MCF 10A (cell line): ENCODE results near the gene DCLK1. TPM values are rescaled to one million over a fixed set of nuclear protein-coding genes. Genes with fewer than 3 reads are reported as not detected.

Experiments used
- BruUV-seq: library from RNA; stranded (reverse); fragments of 400-500 nt; replicated peaks from 2 replicates; lab custom pipeline; 2021; lab: Mats Ljungman, UMichigan
- CTCF ChIA-PET: fragments of 300-600 bp; sonication (Branson Sonifier 250); formaldehyde crosslinking; extraction: SDS; loops from one replicate; lab custom pipeline; 2021; ENCODE audit warnings: antibody characterized with exemption, inconsistent platforms; lab: Yijun Ruan, JAX
- POLR2A ChIA-PET: fragments of 300-600, 350-650 bp; sonication (Branson Sonifier 250); formaldehyde crosslinking; extraction: SDS; loops from one replicate; lab custom pipeline; 2020; ENCODE audit warnings: antibody characterized with exemption, inconsistent platforms; lab: Yijun Ruan, JAX
- DNase-seq: peaks from one replicate; pipeline ENCODE4 v3.0.0-alpha.2; 2018; ENCODE audit not compliant: unreplicated experiment
- H3K27ac Mint-ChIP-seq: one replicate; pipeline ENCODE4 v1.8.0; 2022; ENCODE audit warnings: mild to moderate bottlenecking, low read depth, mixed read lengths; ENCODE audit not compliant: unreplicated experiment
- H3K27me3 Mint-ChIP-seq: one replicate; pipeline ENCODE4 v1.8.0; 2022; ENCODE audit warnings: mixed read lengths; ENCODE audit not compliant: insufficient read depth, unreplicated experiment
- H3K36me3 Mint-ChIP-seq: one replicate; pipeline ENCODE4 v1.8.0; 2022; ENCODE audit warnings: mild to moderate bottlenecking, moderate library complexity, mixed read lengths; ENCODE audit not compliant: insufficient read depth, unreplicated experiment
- H3K4me1 Mint-ChIP-seq: one replicate; pipeline ENCODE4 v1.8.0; 2022; ENCODE audit warnings: mixed read lengths; ENCODE audit not compliant: insufficient read depth, unreplicated experiment
- H3K4me3 Mint-ChIP-seq: one replicate; pipeline ENCODE4 v1.8.0; 2022; ENCODE audit warnings: mild to moderate bottlenecking, moderate library complexity, mixed read lengths; ENCODE audit not compliant: unreplicated experiment
- H3K9me3 Mint-ChIP-seq: one replicate; pipeline ENCODE4 v1.8.0; 2022; ENCODE audit warnings: mixed read lengths; ENCODE audit not compliant: unreplicated experiment
- CTCF ChIP-seq: fragments of 200-600 bp; IDR thresholded peaks from one replicate; pipeline ENCODE4 v1.8.0; 2022; ENCODE audit warnings: antibody characterized with exemption, mild to moderate bottlenecking; ENCODE audit not compliant: unreplicated experiment
- intact Hi-C: fragments of 100-400 bp; cut with micrococcal nuclease; formaldehyde crosslinking; loops from 2 replicates; pipeline ENCODE4 v1.14.1; 2022
- total RNA-seq: library from RNA; stranded (reverse); gene quantifications from 2 replicates; pipeline ENCODE4 v1.2.3, GENCODE V29; 2022

DCLK1 gene
- total RNA-seq, 1 experiment from 2014 or later: 0.44 TPM

DNA sequence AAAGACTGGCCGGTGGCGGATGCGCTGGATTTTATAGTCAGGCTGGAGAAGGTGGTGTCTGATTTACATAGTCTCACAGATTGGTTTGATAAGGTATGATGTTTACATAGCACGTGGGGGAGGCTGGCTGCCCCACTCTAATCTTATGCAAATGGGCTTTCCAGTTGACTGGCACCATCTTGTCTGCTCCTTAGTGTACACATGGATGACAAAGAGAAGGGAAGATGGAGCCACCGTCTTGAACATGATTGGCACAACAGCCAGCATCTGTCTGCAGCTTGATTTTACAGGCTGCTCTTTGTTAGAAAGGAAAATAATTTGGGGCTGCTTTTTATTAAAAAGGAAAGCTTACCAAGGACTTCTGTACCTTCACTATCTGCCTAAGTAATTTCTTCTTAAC lies 389.5 kb downstream of the DCLK1 start:
- Mint-ChIP-seq H3K4me3 (no peak overlapping the region), H3K4me1 (no peaks in the 10 kb centered on the region), H3K36me3 (peaks cover 6% of the 10 kb centered on the region), H3K27me3 (no peaks in the 10 kb centered on the region), H3K27ac (no peak overlapping the region), H3K9me3 (no peaks in the 10 kb centered on the region)
- BruUV-seq: no TSS peak
- no peak for TF ChIP-seq CTCF
- POLR2A ChIA-PET: no interaction called here
- DNase-seq: no peak
- intact Hi-C loops: no loop called here
- CTCF ChIA-PET: interaction anchor here (0.5 to 0.6 kb wide), 2 partner anchors 13 to 153 kb away, joined by 3 read pairs; no protein-coding TSS in a partner anchor

DNA sequence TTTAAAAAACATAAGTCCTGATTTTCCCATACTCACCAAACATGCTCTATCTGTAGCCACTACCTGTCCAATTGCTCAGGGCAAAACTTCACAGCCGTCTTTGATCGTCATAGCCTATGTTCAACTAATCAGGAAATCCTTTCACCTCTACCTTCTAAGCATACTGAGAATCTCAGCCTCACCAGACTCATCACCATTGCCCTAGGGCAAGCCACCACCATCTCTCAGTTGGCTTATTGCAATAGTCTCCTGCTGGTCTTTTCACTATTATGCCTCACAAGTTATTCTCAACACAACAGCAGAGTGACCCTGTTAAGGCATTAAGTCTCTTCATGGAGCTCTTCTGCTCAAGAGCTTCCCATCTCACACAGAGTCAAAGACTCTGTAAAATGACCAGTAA lies 394.3 kb downstream of the DCLK1 start:
- BruUV-seq: no TSS peak
- Mint-ChIP-seq H3K4me3 (no peak overlapping the region), H3K4me1 (no peaks in the 10 kb centered on the region), H3K27ac (no peak overlapping the region), H3K36me3 (peaks cover 2% of the 10 kb centered on the region), H3K9me3 (no peaks in the 10 kb centered on the region), H3K27me3 (no peaks in the 10 kb centered on the region)
- TF ChIP-seq CTCF: no peak
- intact Hi-C loops: no loop called here
- POLR2A ChIA-PET: no interaction called here
- CTCF ChIA-PET: interaction anchor here (1.0 kb wide), 1 partner anchor 82 kb away, joined by 3 read pairs; no protein-coding TSS in a partner anchor
- DNase-seq: no peak

- H3K27ac Mint-ChIP-seq: no peak overlapping the region
- intact Hi-C loops: no loop called here
- no peak for DNase-seq
- no peaks in the 10 kb centered on the region for H3K27me3 Mint-ChIP-seq
- no peaks in the 10 kb centered on the region for H3K9me3 Mint-ChIP-seq
- no peaks in the 10 kb centered on the region for H3K4me1 Mint-ChIP-seq
- TF ChIP-seq CTCF: no peak
- H3K36me3 Mint-ChIP-seq: no peaks in the 10 kb centered on the region
- no TSS peak for BruUV-seq
- ChIA-PET CTCF (interaction anchor here (0.7 kb wide), 1 partner anchor 17 kb away, joined by 3 read pairs; no protein-coding TSS in a partner anchor), POLR2A (no interaction called here)
- H3K4me3 Mint-ChIP-seq: no peak overlapping the region
Observed at GRCh38 chr13:35733827-35734226, 397.4 kb downstream of the DCLK1 start.

GRCh38 chr13:35732565-35732964 lies 398.6 kb downstream of the DCLK1 start:
- Mint-ChIP-seq H3K27ac (no peak overlapping the region), H3K36me3 (no peaks in the 10 kb centered on the region), H3K27me3 (no peaks in the 10 kb centered on the region), H3K4me3 (no peak overlapping the region), H3K4me1 (no peaks in the 10 kb centered on the region), H3K9me3 (no peaks in the 10 kb centered on the region)
- ChIA-PET CTCF (interaction anchor here (0.5 to 0.6 kb wide), 2 partner anchors 43 to 523 kb away, joined by 3 read pairs; no protein-coding TSS in a partner anchor), POLR2A (interaction anchor here (0.7 kb wide), 1 partner anchor 8 kb away, joined by 3 read pairs; no protein-coding TSS in a partner anchor)
- no TSS peak for BruUV-seq
- no peak for TF ChIP-seq CTCF
- intact Hi-C loops: no loop called here
- DNase-seq: no peak
